Measurements from ENCODE around the gene CDH23. TPM values are rescaled to one million over a fixed set of nuclear protein-coding genes. Genes with fewer than 3 reads are reported as not detected.

CDH23 gene
- total and polyA plus RNA-seq, 2 donors (not counting 1 experiment from before 2014, with no cell fraction given) = 0.37 to 0.89 TPM

DNA sequence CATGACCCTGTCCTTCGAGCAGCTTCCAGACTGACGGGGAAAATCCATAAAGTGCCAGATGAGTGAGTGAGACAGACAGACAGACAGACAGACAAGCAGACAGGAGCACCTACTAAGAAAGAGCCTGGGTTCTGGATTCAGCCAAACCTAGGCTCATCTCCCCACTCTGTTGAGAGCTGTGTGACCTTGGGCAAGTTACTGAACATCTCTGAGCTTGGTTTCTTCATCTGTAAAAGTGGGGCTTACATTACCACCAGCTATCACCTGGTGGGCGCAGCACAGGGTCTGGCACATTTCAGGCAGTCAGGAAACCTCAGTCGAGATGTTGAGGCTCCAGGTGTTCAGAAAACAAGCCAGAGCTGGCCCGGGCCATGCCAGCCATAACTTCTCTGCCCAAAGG is 285.3 kb downstream of the CDH23 start:
- 90% methylated on average over 5 of the region's 5 CpGs for WGBS (ENCODE audit: insufficient coverage)
- Histone ChIP-seq H3K9me3 (ENCODE audit: control extremely low read depth in 1 of 3, control insufficient read depth in 2 of 3, insufficient read depth in 1 of 3, low read length in 2 of 3) (no peaks in the 10 kb centered on the region), H3K27me3 (replicated peaks in 1 of 4; ENCODE audit: control extremely low read depth in 1 of 4, control insufficient read depth in 3 of 4, insufficient read depth in 4 of 4, low read length in 3 of 4) (peaks cover 0 to 6% (median 0%) of the 10 kb centered on the region in 4 experiments), H3K9ac (ENCODE audit: low read length) (no peak overlapping the region), H3K4me3 (ENCODE audit: control extremely low read depth in 1 of 5, extremely low read depth in 1 of 5, insufficient read depth in 1 of 5, low read depth in 2 of 5, low read length in 4 of 5) (no peak overlapping the region), H4K20me1 (ENCODE audit: control insufficient read depth, insufficient read depth, low read length, poor library complexity, severe bottlenecking) (no peaks in the 10 kb centered on the region), H3K4me1 (ENCODE audit: control insufficient read depth in 2 of 2, insufficient read depth in 2 of 2, low read length in 2 of 2) (peaks cover 5 to 8% of the 10 kb centered on the region in 2 donors), H3K4me2 (replicated peaks; ENCODE audit: low read depth, low read length, poor library complexity, severe bottlenecking) (no peak overlapping the region), H2AFZ (ENCODE audit: insufficient read depth, low read depth, low read length, poor library complexity, severe bottlenecking) (no peak overlapping the region), H3K27ac (ENCODE audit: low read length in 2 of 2) (no peak overlapping the region), H3K79me2 (ENCODE audit: control insufficient read depth, insufficient read depth, low read length) (no peaks in the 10 kb centered on the region), H3K36me3 (replicated peaks in 1 of 2; ENCODE audit: control extremely low read depth in 1 of 2, control insufficient read depth in 1 of 2, extremely low read depth in 1 of 2, insufficient read depth in 2 of 2, low read length in 1 of 2) (no peaks in the 10 kb centered on the region)
- DNase-seq (no peak), ATAC-seq (ENCODE audit: low read depth) (no peak)
- POLR2A ChIA-PET = no interaction called here
- CTCF ChIA-PET = no interaction called here
- no peak overlapping the region for H3K27ac Mint-ChIP-seq
- peaks cover 15% of the 10 kb centered on the region for H3K27me3 Mint-ChIP-seq
- H3K4me1 Mint-ChIP-seq = peaks cover 8% of the 10 kb centered on the region
- intact Hi-C loops (cut with micrococcal nuclease) = no loop called here
- no peaks in the 10 kb centered on the region for H3K9me3 Mint-ChIP-seq (ENCODE audit: insufficient read depth)
- no peak for TF ChIP-seq EZH2 (IDR thresholded peaks at IDR 0.05; ENCODE audit: borderline replicate concordance, insufficient read depth, low read depth, low read length, poor library complexity, severe bottlenecking)
- no peak for TF ChIP-seq CTCF (IDR thresholded peaks at IDR 0.05)
- H3K4me3 Mint-ChIP-seq = no peak overlapping the region

- H3K9ac ChIP-seq (ENCODE audit: low read length) = no peak overlapping the region
- H4K20me1 ChIP-seq (ENCODE audit: control insufficient read depth, insufficient read depth, low read length, poor library complexity, severe bottlenecking) = no peaks in the 10 kb centered on the region
- no peaks in the 10 kb centered on the region for H3K9me3 Mint-ChIP-seq (ENCODE audit: insufficient read depth)
- peaks cover 0 to 6% (median 0%) of the 10 kb centered on the region in 4 experiments for H3K27me3 ChIP-seq (replicated peaks in 1 of 4; ENCODE audit: control extremely low read depth in 1 of 4, control insufficient read depth in 3 of 4, insufficient read depth in 4 of 4, low read length in 3 of 4)
- H3K36me3 ChIP-seq (replicated peaks in 1 of 2; ENCODE audit: control extremely low read depth in 1 of 2, control insufficient read depth in 1 of 2, extremely low read depth in 1 of 2, insufficient read depth in 2 of 2, low read length in 1 of 2) = no peaks in the 10 kb centered on the region
- H3K4me2 ChIP-seq (replicated peaks; ENCODE audit: low read depth, low read length, poor library complexity, severe bottlenecking) = no peak overlapping the region
- ChIA-PET CTCF (interaction anchor here (0.7 to 1.2 kb wide), 3 partner anchors 11 to 23 kb away, joined by 3 to 5 read pairs (median 3); no protein-coding TSS in a partner anchor), POLR2A (interaction anchor here (0.7 kb wide), 1 partner anchor 90 kb away, joined by 3 read pairs; the partner anchor contains the start of gene VSIR)
- no peaks in the 10 kb centered on the region for H3K79me2 ChIP-seq (ENCODE audit: control insufficient read depth, insufficient read depth, low read length)
- H3K27ac ChIP-seq (ENCODE audit: low read length in 2 of 2) = no peak overlapping the region
- peaks cover 9% of the 10 kb centered on the region for H3K27me3 Mint-ChIP-seq
- peaks cover 0 to 9% (median 4%) of the 10 kb centered on the region in 3 donors for H3K9me3 ChIP-seq (ENCODE audit: control extremely low read depth in 1 of 3, control insufficient read depth in 2 of 3, insufficient read depth in 1 of 3, low read length in 2 of 3)
- no peak overlapping the region for H3K4me3 Mint-ChIP-seq
- no peak overlapping the region for H3K27ac Mint-ChIP-seq
- no peak overlapping the region for H3K4me3 ChIP-seq (ENCODE audit: control extremely low read depth in 1 of 5, extremely low read depth in 1 of 5, insufficient read depth in 1 of 5, low read depth in 2 of 5, low read length in 4 of 5)
- 97% methylated on average over 7 of the region's 7 CpGs for WGBS (ENCODE audit: insufficient coverage)
- no peak overlapping the region for H2AFZ ChIP-seq (ENCODE audit: insufficient read depth, low read depth, low read length, poor library complexity, severe bottlenecking)
- TF ChIP-seq CTCF (IDR thresholded peaks at IDR 0.05) = no peak
- TF ChIP-seq EZH2 (IDR thresholded peaks at IDR 0.05; ENCODE audit: borderline replicate concordance, insufficient read depth, low read depth, low read length, poor library complexity, severe bottlenecking) = no peak
- H3K4me1 ChIP-seq (ENCODE audit: control insufficient read depth in 2 of 2, insufficient read depth in 2 of 2, low read length in 2 of 2) = peaks cover 5 to 8% of the 10 kb centered on the region in 2 donors
- peaks cover 8% of the 10 kb centered on the region for H3K4me1 Mint-ChIP-seq
- no peak for ATAC-seq (ENCODE audit: low read depth)
- DNase-seq = no peak
- intact Hi-C loops (cut with micrococcal nuclease) = no loop called here
Observed at GRCh38 chr10:71683301-71683700, 286.6 kb downstream of the CDH23 start.
